HFFc6 (cell line): Measurements from ENCODE around the gene ZNF654. TPM values are rescaled to one million over a fixed set of nuclear protein-coding genes. Genes with fewer than 3 reads are reported as not detected.

Experiments
- DNase-seq: peaks from one replicate; pipeline ENCODE4 v3.0.0-alpha.2; 2018
- H3K27ac Mint-ChIP-seq: 2 replicates; pipeline ENCODE4 v1.8.0; 2020; ENCODE audit warnings: mild to moderate bottlenecking, mixed read lengths
- H3K27me3 Mint-ChIP-seq: 2 replicates; pipeline ENCODE4 v1.8.0; 2021; ENCODE audit warnings: mild to moderate bottlenecking, moderate library complexity, mixed read lengths; ENCODE audit not compliant: insufficient read depth
- H3K36me3 Mint-ChIP-seq: 2 replicates; pipeline ENCODE4 v1.8.0; 2021; ENCODE audit warnings: low read depth, mixed read lengths
- H3K4me1 Mint-ChIP-seq: 2 replicates; pipeline ENCODE4 v1.8.0; 2020; ENCODE audit warnings: low read depth, mixed read lengths
- H3K4me3 Mint-ChIP-seq: 2 replicates; pipeline ENCODE4 v1.8.0; 2020; ENCODE audit warnings: mild to moderate bottlenecking, moderate library complexity, mixed read lengths
- H3K9me3 Mint-ChIP-seq: 2 replicates; pipeline ENCODE4 v1.8.0; 2020; ENCODE audit warnings: mild to moderate bottlenecking, mixed read lengths
- CTCF ChIP-seq: fragments of 200-600 bp; sonication (generic); IDR thresholded peaks from 2 replicates; pipeline ENCODE4 v1.5.0; 2021; ENCODE audit warnings: antibody characterized with exemption, mild to moderate bottlenecking
- total RNA-seq, 6 experiments: library from RNA; stranded (reverse); fragmentation: NEBNext Ultra II Directional; extraction: Animal tissue kit (Norgen Biotek cat#: 25700); gene quantifications; 2 replicates in 1 of 6; 3 replicates in 5 of 6; pipeline ENCODE4 v1.2.3, GENCODE V29; 2021

The ZNF654 gene
- total RNA-seq, 6 experiments from 2014 or later: 11.5 to 15.5 (median 14.4) TPM

- Mint-ChIP-seq H3K4me3 (no peak overlapping the region), H3K4me1 (peaks cover 23% of the 10 kb centered on the region), H3K27ac (no peak overlapping the region), H3K27me3 (peaks cover 10% of the 10 kb centered on the region), H3K36me3 (no peaks in the 10 kb centered on the region), H3K9me3 (peaks cover 5% of the 10 kb centered on the region; the same call in 1 of the 2 replicates)
- DNase-seq: no peak
- no peak for TF ChIP-seq CTCF
Observed at GRCh38 chr3:88028876-88029275, 30.2 kb upstream of the ZNF654 start.

GRCh38 chr3:88030210-88030609 lies 28.8 kb upstream of the ZNF654 start:
- no peak for TF ChIP-seq CTCF
- no peak overlapping the region for H3K27ac Mint-ChIP-seq
- H3K36me3 Mint-ChIP-seq: no peaks in the 10 kb centered on the region
- H3K4me1 Mint-ChIP-seq: peaks cover 32% of the 10 kb centered on the region
- peaks cover 9% of the 10 kb centered on the region for H3K27me3 Mint-ChIP-seq
- no peak for DNase-seq
- peaks cover 5% of the 10 kb centered on the region; the same call in 1 of the 2 replicates for H3K9me3 Mint-ChIP-seq
- H3K4me3 Mint-ChIP-seq: peak overlapping the region; percentile 1; the same call in 1 of the 2 replicates

DNA sequence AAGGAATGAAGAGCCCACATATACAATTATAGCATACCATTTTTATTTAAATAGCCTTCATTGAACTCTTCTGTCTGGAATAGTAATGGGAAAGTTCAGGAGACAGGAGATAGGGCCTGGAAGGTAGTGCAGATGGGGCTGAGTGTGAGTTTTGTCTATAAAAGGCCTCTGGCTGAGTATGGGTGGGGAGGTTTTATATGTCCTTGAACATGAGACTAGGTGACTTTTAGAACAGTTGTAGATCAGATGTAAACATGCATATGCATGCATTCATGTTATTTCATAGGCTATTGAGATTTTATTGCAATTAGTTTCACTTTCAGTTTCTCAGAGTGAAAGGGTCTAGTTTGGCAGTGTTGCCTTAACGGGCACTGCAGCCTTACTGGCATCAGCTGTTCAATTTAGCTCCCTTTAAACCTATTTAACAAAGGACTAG lies 27.4 kb upstream of the ZNF654 start:
- no peaks in the 10 kb centered on the region for H3K36me3 Mint-ChIP-seq
- no peak for TF ChIP-seq CTCF
- peak overlapping the region; percentile 88 for H3K4me3 Mint-ChIP-seq
- H3K27me3 Mint-ChIP-seq: peaks cover 3% of the 10 kb centered on the region; the same call in 1 of the 2 replicates
- peaks cover 32% of the 10 kb centered on the region for H3K4me1 Mint-ChIP-seq
- no peak for DNase-seq
- H3K9me3 Mint-ChIP-seq: no peaks in the 10 kb centered on the region
- H3K27ac Mint-ChIP-seq: peak overlapping the region; percentile 87

DNA sequence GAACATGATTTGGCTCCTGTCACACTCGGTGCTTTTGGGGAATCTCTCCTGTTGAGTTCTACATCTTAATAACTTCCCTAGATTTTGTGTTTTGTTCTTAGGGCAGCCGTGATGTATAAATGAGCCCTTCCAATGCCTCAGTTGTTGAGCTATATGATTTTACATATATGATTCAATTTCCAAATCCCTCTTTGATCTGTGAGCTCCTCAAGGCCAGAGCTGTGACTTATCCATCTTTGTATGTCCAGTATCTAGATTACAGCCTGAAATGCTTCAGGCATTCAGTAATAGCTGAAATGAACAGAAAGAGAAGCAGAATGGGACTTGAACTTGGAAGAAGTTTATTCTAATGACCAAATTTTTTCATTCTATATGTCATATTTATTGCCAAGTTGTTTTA lies 26.8 kb upstream of the ZNF654 start:
- Mint-ChIP-seq H3K36me3 (no peaks in the 10 kb centered on the region), H3K27ac (peak overlapping the region; percentile 87), H3K27me3 (peaks cover 3% of the 10 kb centered on the region; the same call in 1 of the 2 replicates), H3K9me3 (no peaks in the 10 kb centered on the region), H3K4me3 (peak overlapping the region; percentile 88), H3K4me1 (peaks cover 35% of the 10 kb centered on the region)
- no peak for TF ChIP-seq CTCF
- no peak for DNase-seq

DNA sequence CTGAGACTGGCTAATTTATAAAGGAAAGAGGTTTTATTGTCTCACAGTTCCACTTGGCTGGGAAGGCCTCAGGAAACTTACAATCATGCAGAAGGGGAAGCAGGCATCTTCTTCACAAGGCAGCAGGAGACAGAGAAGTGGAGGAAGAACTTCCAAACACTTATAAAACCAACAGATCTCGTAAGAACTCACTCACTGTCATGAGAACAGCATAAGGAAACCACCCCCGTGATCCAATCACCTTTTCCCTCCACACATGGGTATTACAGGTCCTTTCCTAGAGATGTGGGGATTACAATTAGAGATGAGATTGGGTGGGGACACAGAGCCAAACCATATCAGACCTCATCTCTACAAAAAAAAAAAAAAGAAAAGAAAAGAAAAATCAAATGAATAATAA lies 26.0 kb upstream of the ZNF654 start:
- no peaks in the 10 kb centered on the region for H3K36me3 Mint-ChIP-seq
- H3K4me1 Mint-ChIP-seq: peaks cover 43% of the 10 kb centered on the region
- no peaks in the 10 kb centered on the region for H3K9me3 Mint-ChIP-seq
- no peak for TF ChIP-seq CTCF
- DNase-seq: no peak
- no peak overlapping the region for H3K4me3 Mint-ChIP-seq
- H3K27me3 Mint-ChIP-seq: peaks cover 3% of the 10 kb centered on the region; the same call in 1 of the 2 replicates
- H3K27ac Mint-ChIP-seq: no peak overlapping the region

GRCh38 chr3:88033808-88034207 lies 25.2 kb upstream of the ZNF654 start:
- no peak for DNase-seq
- Mint-ChIP-seq H3K36me3 (no peaks in the 10 kb centered on the region), H3K9me3 (no peaks in the 10 kb centered on the region), H3K27me3 (peaks cover 3% of the 10 kb centered on the region; the same call in 1 of the 2 replicates), H3K4me1 (peaks cover 50% of the 10 kb centered on the region), H3K4me3 (no peak overlapping the region), H3K27ac (no peak overlapping the region)
- TF ChIP-seq CTCF: no peak
